ENCODE results near the gene AOPEP.

AOPEP gene

GRCh38 chr9:94726495-94727191, at the start of gene AOPEP:
TSS of gene AOPEP (plus strand) at chr9:94726699. CDS start at chr9:94759784, 33,085 bp downstream.
- in situ Hi-C loops (cut with MboI; ENCODE audit: low sequenced_read_pairs) = no loop called here

GRCh38 chr9:94677929-94678328, 48.6 kb upstream of the AOPEP start:
- in situ Hi-C loops (cut with MboI; ENCODE audit: low sequenced_read_pairs) = no loop called here

- in situ Hi-C loops (cut with MboI; ENCODE audit: low sequenced_read_pairs) = no loop called here
These were observed 46.9 kb upstream of the AOPEP start for GRCh38 chr9:94679587-94679986.

GRCh38 chr9:94680020-94680419, 46.5 kb upstream of the AOPEP start:
- in situ Hi-C loops (cut with MboI; ENCODE audit: low sequenced_read_pairs) = no loop called here

GRCh38 chr9:94680621-94681020, 45.9 kb upstream of the AOPEP start:
- in situ Hi-C loops (cut with MboI; ENCODE audit: low sequenced_read_pairs) = no loop called here

GRCh38 chr9:94681508-94681907, 45.0 kb upstream of the AOPEP start:
- in situ Hi-C loops (cut with MboI; ENCODE audit: low sequenced_read_pairs) = no loop called here

- in situ Hi-C loops (cut with MboI; ENCODE audit: low sequenced_read_pairs) = no loop called here
These were observed 41.1 kb upstream of the AOPEP start for GRCh38 chr9:94685359-94685758.

- in situ Hi-C loops (cut with MboI; ENCODE audit: low sequenced_read_pairs) = no loop called here
These were observed 39.0 kb upstream of the AOPEP start for GRCh38 chr9:94687451-94687850.

- in situ Hi-C loops (cut with MboI; ENCODE audit: low sequenced_read_pairs) = no loop called here
These were observed 36.2 kb upstream of the AOPEP start for GRCh38 chr9:94690344-94690743.

GRCh38 chr9:94692601-94693000, 33.9 kb upstream of the AOPEP start:
- in situ Hi-C loops (cut with MboI; ENCODE audit: low sequenced_read_pairs) = no loop called here

- in situ Hi-C loops (cut with MboI; ENCODE audit: low sequenced_read_pairs) = no loop called here
These were observed 32.9 kb upstream of the AOPEP start for GRCh38 chr9:94693485-94694204.

- in situ Hi-C loops (cut with MboI; ENCODE audit: low sequenced_read_pairs) = no loop called here
These were observed 30.0 kb upstream of the AOPEP start for GRCh38 chr9:94696545-94696944.

- in situ Hi-C loops (cut with MboI; ENCODE audit: low sequenced_read_pairs) = no loop called here
These were observed 28.4 kb upstream of the AOPEP start for GRCh38 chr9:94697972-94698581.

GRCh38 chr9:94699715-94700373, 26.7 kb upstream of the AOPEP start:
- in situ Hi-C loops (cut with MboI; ENCODE audit: low sequenced_read_pairs) = no loop called here

GRCh38 chr9:94700445-94700844, 26.1 kb upstream of the AOPEP start:
- in situ Hi-C loops (cut with MboI; ENCODE audit: low sequenced_read_pairs) = no loop called here

GRCh38 chr9:94703488-94704140, 22.9 kb upstream of the AOPEP start:
- in situ Hi-C loops (cut with MboI; ENCODE audit: low sequenced_read_pairs) = no loop called here

- in situ Hi-C loops (cut with MboI; ENCODE audit: low sequenced_read_pairs) = no loop called here
These were observed 21.3 kb upstream of the AOPEP start for GRCh38 chr9:94705162-94705702.

GRCh38 chr9:94706922-94707321, 19.6 kb upstream of the AOPEP start:
- in situ Hi-C loops (cut with MboI; ENCODE audit: low sequenced_read_pairs) = no loop called here

GRCh38 chr9:94713436-94714215, 12.9 kb upstream of the AOPEP start:
- in situ Hi-C loops (cut with MboI; ENCODE audit: low sequenced_read_pairs) = no loop called here

- in situ Hi-C loops (cut with MboI; ENCODE audit: low sequenced_read_pairs) = no loop called here
These were observed 12.0 kb upstream of the AOPEP start for GRCh38 chr9:94714494-94714893.

Data from hTERT RPE-1 (cell line).